GM21423 (cell line): ENCODE measurements around the gene SPATC1L.
A peak's percentile ranks its signal among the peaks of the same experiment; 100 is the strongest.
"Not testable (repeated sequence)": the region's sequence is repeated elsewhere in the genome, so short reads cannot be mapped to it uniquely, and the experiment has no call there.

ENCODE experiments used
- ATAC-seq: cut with Tn5 transposase; IDR thresholded peaks from one replicate; pipeline ENCODE4 v1.9.1; 2021; ENCODE audit warnings: mild to moderate bottlenecking, moderate library complexity; ENCODE audit not compliant: unreplicated experiment

Gene SPATC1L

GRCh38 chr21:46184625-46185555, 631 bp upstream of the SPATC1L start:
- ATAC-seq: peak; percentile 59

- ATAC-seq: not testable (repeated sequence)
Observed at GRCh38 chr21:46183337-46183909, 836 bp downstream of the SPATC1L start.

GRCh38 chr21:46182548-46183336, 1.5 kb downstream of the SPATC1L start:
- no peak for ATAC-seq

GRCh38 chr21:46181953-46182547, 2.2 kb downstream of the SPATC1L start:
- ATAC-seq: no peak

GRCh38 chr21:46181436-46181835, 2.8 kb downstream of the SPATC1L start:
- ATAC-seq: no peak

GRCh38 chr21:46180778-46181391, 3.4 kb downstream of the SPATC1L start:
- no peak for ATAC-seq

- ATAC-seq: no peak
Observed at GRCh38 chr21:46180079-46180722, 4.1 kb downstream of the SPATC1L start.

- ATAC-seq: no peak
Observed at GRCh38 chr21:46179708-46180078, 4.6 kb downstream of the SPATC1L start.

GRCh38 chr21:46178961-46179360, 5.3 kb downstream of the SPATC1L start:
- no peak for ATAC-seq

- not testable (repeated sequence) for ATAC-seq
Observed at GRCh38 chr21:46176443-46177129, 7.7 kb downstream of the SPATC1L start.

- ATAC-seq: no peak
Observed at GRCh38 chr21:46173573-46173972, 10.7 kb downstream of the SPATC1L start.

GRCh38 chr21:46172863-46173528, 11.3 kb downstream of the SPATC1L start:
- no peak for ATAC-seq

GRCh38 chr21:46171996-46172862, 12.0 kb downstream of the SPATC1L start:
- ATAC-seq: no peak

GRCh38 chr21:46171585-46171984, 12.7 kb downstream of the SPATC1L start:
- ATAC-seq: no peak

- ATAC-seq: not testable (repeated sequence)
Observed at GRCh38 chr21:46170436-46171193, 13.6 kb downstream of the SPATC1L start.

GRCh38 chr21:46168659-46169386, 15.4 kb downstream of the SPATC1L start:
- ATAC-seq: no peak

- ATAC-seq: no peak
Observed at GRCh38 chr21:46168238-46168637, 16.0 kb downstream of the SPATC1L start.
